ENCODE data around the gene PLEKHG3. TPM values are rescaled to one million over a fixed set of nuclear protein-coding genes. Genes with fewer than 3 reads are reported as not detected.

Gene PLEKHG3
- total RNA-seq, 1 experiment from 2014 or later: 75.3 TPM

DNA sequence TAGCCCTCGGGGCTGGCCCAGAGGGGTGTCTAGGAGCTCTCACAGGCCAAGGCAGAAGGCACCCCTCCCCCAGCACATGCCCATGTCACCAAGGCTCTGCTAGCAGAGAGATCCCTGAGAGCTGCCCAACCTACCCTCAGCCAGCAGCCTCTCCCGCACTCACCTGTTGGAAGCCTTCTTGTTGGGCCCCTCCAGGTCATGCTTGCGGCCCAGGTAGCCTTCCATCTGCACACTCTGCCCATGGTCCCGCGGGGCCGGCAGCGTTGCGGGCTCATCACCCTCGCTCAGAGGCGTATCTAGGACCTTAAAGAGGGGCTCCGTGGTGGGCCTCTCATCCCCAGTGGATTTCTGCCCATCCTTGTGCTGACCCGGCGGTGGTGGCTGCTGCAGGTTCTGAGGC lies 49.1 kb downstream of the PLEKHG3 start:
- no peak for DNase-seq (ENCODE audit: low spot score)
- ATAC-seq: peak; percentile 11
- POLR2A ChIA-PET: no interaction called here
- H3K4me3 Mint-ChIP-seq: no peak overlapping the region
- no peak for TF ChIP-seq GABPB1 (CRISPR knock-in tag; IDR thresholded peaks at IDR 0.05)
- no peak for TF ChIP-seq EMX1 (CRISPR knock-in tag; IDR thresholded peaks at IDR 0.05)
- TF ChIP-seq IRF2 (CRISPR knock-in tag; IDR thresholded peaks at IDR 0.05; ENCODE audit: borderline replicate concordance, low read depth): no peak
- TF ChIP-seq, protein P1, sequence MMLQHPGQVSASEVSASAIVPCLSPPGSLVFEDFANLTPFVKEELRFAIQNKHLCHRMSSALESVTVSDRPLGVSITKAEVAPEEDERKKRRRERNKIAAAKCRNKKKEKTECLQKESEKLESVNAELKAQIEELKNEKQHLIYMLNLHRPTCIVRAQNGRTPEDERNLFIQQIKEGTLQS (CRISPR knock-in tag; conservative IDR thresholded peaks at IDR 0.05): no peak
- TF ChIP-seq KAT7 (CRISPR knock-in tag; IDR thresholded peaks at IDR 0.05; ENCODE audit: borderline replicate concordance): no peak
- TF ChIP-seq, protein P2, sequence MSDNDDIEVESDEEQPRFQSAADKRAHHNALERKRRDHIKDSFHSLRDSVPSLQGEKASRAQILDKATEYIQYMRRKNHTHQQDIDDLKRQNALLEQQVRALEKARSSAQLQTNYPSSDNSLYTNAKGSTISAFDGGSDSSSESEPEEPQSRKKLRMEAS (CRISPR knock-in tag; IDR thresholded peaks at IDR 0.05): no peak
- TF ChIP-seq, protein P3, sequence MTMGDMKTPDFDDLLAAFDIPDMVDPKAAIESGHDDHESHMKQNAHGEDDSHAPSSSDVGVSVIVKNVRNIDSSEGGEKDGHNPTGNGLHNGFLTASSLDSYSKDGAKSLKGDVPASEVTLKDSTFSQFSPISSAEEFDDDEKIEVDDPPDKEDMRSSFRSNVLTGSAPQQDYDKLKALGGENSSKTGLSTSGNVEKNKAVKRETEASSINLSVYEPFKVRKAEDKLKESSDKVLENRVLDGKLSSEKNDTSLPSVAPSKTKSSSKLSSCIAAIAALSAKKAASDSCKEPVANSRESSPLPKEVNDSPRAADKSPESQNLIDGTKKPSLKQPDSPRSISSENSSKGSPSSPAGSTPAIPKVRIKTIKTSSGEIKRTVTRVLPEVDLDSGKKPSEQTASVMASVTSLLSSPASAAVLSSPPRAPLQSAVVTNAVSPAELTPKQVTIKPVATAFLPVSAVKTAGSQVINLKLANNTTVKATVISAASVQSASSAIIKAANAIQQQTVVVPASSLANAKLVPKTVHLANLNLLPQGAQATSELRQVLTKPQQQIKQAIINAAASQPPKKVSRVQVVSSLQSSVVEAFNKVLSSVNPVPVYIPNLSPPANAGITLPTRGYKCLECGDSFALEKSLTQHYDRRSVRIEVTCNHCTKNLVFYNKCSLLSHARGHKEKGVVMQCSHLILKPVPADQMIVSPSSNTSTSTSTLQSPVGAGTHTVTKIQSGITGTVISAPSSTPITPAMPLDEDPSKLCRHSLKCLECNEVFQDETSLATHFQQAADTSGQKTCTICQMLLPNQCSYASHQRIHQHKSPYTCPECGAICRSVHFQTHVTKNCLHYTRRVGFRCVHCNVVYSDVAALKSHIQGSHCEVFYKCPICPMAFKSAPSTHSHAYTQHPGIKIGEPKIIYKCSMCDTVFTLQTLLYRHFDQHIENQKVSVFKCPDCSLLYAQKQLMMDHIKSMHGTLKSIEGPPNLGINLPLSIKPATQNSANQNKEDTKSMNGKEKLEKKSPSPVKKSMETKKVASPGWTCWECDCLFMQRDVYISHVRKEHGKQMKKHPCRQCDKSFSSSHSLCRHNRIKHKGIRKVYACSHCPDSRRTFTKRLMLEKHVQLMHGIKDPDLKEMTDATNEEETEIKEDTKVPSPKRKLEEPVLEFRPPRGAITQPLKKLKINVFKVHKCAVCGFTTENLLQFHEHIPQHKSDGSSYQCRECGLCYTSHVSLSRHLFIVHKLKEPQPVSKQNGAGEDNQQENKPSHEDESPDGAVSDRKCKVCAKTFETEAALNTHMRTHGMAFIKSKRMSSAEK (CRISPR knock-in tag; IDR thresholded peaks at IDR 0.05; ENCODE audit: borderline replicate concordance): no peak
- TF ChIP-seq NFE2L1 (CRISPR knock-in tag; IDR thresholded peaks at IDR 0.05): no peak
- TF ChIP-seq NFYB (CRISPR knock-in tag; conservative IDR thresholded peaks at IDR 0.05; ENCODE audit: low read depth): no peak
- no peak for TF ChIP-seq SOX15 (CRISPR knock-in tag; IDR thresholded peaks at IDR 0.05)
- TF ChIP-seq, protein P4, sequence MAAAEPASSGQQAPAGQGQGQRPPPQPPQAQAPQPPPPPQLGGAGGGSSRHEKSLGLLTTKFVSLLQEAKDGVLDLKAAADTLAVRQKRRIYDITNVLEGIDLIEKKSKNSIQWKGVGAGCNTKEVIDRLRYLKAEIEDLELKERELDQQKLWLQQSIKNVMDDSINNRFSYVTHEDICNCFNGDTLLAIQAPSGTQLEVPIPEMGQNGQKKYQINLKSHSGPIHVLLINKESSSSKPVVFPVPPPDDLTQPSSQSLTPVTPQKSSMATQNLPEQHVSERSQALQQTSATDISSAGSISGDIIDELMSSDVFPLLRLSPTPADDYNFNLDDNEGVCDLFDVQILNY (CRISPR knock-in tag; IDR thresholded peaks at IDR 0.05): no peak
- TF ChIP-seq, protein P5, sequence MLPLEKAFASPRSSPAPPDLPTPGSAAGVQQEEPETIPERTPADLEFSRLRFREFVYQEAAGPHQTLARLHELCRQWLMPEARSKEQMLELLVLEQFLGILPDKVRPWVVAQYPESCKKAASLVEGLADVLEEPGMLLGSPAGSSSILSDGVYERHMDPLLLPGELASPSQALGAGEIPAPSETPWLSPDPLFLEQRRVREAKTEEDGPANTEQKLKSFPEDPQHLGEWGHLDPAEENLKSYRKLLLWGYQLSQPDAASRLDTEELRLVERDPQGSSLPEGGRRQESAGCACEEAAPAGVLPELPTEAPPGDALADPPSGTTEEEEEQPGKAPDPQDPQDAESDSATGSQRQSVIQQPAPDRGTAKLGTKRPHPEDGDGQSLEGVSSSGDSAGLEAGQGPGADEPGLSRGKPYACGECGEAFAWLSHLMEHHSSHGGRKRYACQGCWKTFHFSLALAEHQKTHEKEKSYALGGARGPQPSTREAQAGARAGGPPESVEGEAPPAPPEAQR (CRISPR knock-in tag; IDR thresholded peaks at IDR 0.05): no peak
- TF ChIP-seq MYBL2 (CRISPR knock-in tag; IDR thresholded peaks at IDR 0.05): no peak
- no peak for TF ChIP-seq ZNF232 (CRISPR knock-in tag; IDR thresholded peaks at IDR 0.05)
- TF ChIP-seq, protein P6, sequence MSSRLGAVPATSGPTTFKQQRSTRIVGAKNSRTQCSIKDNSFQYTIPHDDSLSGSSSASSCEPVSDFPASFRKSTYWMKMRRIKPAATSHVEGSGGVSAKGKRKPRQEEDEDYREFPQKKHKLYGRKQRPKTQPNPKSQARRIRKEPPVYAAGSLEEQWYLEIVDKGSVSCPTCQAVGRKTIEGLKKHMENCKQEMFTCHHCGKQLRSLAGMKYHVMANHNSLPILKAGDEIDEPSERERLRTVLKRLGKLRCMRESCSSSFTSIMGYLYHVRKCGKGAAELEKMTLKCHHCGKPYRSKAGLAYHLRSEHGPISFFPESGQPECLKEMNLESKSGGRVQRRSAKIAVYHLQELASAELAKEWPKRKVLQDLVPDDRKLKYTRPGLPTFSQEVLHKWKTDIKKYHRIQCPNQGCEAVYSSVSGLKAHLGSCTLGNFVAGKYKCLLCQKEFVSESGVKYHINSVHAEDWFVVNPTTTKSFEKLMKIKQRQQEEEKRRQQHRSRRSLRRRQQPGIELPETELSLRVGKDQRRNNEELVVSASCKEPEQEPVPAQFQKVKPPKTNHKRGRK (CRISPR knock-in tag; IDR thresholded peaks at IDR 0.05; ENCODE audit: borderline replicate concordance): no peak
- TF ChIP-seq TP53 (CRISPR knock-in tag; IDR thresholded peaks at IDR 0.05): no peak
- TF ChIP-seq, protein P7, sequence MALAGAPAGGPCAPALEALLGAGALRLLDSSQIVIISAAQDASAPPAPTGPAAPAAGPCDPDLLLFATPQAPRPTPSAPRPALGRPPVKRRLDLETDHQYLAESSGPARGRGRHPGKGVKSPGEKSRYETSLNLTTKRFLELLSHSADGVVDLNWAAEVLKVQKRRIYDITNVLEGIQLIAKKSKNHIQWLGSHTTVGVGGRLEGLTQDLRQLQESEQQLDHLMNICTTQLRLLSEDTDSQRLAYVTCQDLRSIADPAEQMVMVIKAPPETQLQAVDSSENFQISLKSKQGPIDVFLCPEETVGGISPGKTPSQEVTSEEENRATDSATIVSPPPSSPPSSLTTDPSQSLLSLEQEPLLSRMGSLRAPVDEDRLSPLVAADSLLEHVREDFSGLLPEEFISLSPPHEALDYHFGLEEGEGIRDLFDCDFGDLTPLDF (CRISPR knock-in tag; IDR thresholded peaks at IDR 0.05): no peak
- TF ChIP-seq GRHL2 (CRISPR knock-in tag; IDR thresholded peaks at IDR 0.05; ENCODE audit: insufficient replicate concordance, severe bottlenecking): no peak
- peaks cover 4% of the 10 kb centered on the region for H3K9me3 Mint-ChIP-seq
- CTCF ChIA-PET: interaction anchor here (1.4 to 1.7 kb wide), 3 partner anchors 9 to 13 kb away, joined by 3 to 4 read pairs (median 4); no protein-coding TSS in a partner anchor
- H3K4me1 Mint-ChIP-seq: peaks cover 12% of the 10 kb centered on the region
- no peaks in the 10 kb centered on the region for H3K36me3 Mint-ChIP-seq
- no peak overlapping the region for H3K27ac Mint-ChIP-seq
- peaks cover 16% of the 10 kb centered on the region for H3K27me3 Mint-ChIP-seq (ENCODE audit: low read depth)

Data from WTC11 (cell line).